Hepatocyte (in vitro differentiated cells): Measurements from ENCODE around the gene NGEF. TPM values are rescaled to one million over a fixed set of nuclear protein-coding genes. Genes with fewer than 3 reads are reported as not detected.
A peak's percentile ranks its signal among the peaks of the same experiment; 100 is the strongest.

Source experiments
- DNase-seq: peaks from one replicate; pipeline ENCODE4 v3.0.0-alpha.2; 2016; ENCODE audit warnings: low spot score
- H2AFZ ChIP-seq: fragments of 200-600 bp; sonication (generic); 2 replicates; pipeline ENCODE4 v1.6.0; 2016; ENCODE audit warnings: antibody characterized with exemption, mild to moderate bottlenecking
- H3K27ac ChIP-seq: fragments of 200-600 bp; sonication (generic); 2 replicates; pipeline ENCODE4 v1.5.1; 2016; ENCODE audit warnings: mild to moderate bottlenecking
- H3K27me3 ChIP-seq: fragments of 200-600 bp; sonication (generic); 2 replicates; pipeline ENCODE4 v1.6.1; 2016
- H3K36me3 ChIP-seq: fragments of 200-600 bp; sonication (generic); replicated peaks from 2 replicates; pipeline ENCODE4 v1.5.1; 2016; ENCODE audit warnings: low read depth; ENCODE audit not compliant: insufficient read depth
- H3K4me1 ChIP-seq: fragments of 200-600 bp; sonication (generic); 2 replicates; pipeline ENCODE4 v1.5.1; 2016; ENCODE audit warnings: mild to moderate bottlenecking, moderate library complexity; ENCODE audit not compliant: insufficient read depth
- H3K4me2 ChIP-seq: fragments of 200-600 bp; sonication (generic); 2 replicates; pipeline ENCODE4 v1.6.0; 2016
- H3K4me3 ChIP-seq: fragments of 200-600 bp; sonication (generic); 2 replicates; pipeline ENCODE4 v1.5.1; 2016; ENCODE audit warnings: mild to moderate bottlenecking
- H3K79me2 ChIP-seq: fragments of 200-600 bp; sonication (generic); 2 replicates; pipeline ENCODE4 v1.6.0; 2017; ENCODE audit warnings: mild to moderate bottlenecking
- H3K9me2 ChIP-seq: fragments of 200-600 bp; sonication (generic); replicated peaks from 2 replicates; pipeline ENCODE4 v1.6.0; 2017; ENCODE audit warnings: mild to moderate bottlenecking; ENCODE audit not compliant: insufficient read depth
- H3K9me3 ChIP-seq: fragments of 200-600 bp; sonication (generic); 2 replicates; pipeline ENCODE4 v1.5.1; 2016; ENCODE audit warnings: low read depth, mild to moderate bottlenecking
- H4K20me1 ChIP-seq: fragments of 200-600 bp; sonication (generic); 2 replicates; pipeline ENCODE4 v1.6.0; 2016; ENCODE audit warnings: mild to moderate bottlenecking; ENCODE audit not compliant: insufficient read depth, poor library complexity, severe bottlenecking
- CTCF ChIP-seq: fragments of 200-600 bp; sonication (generic); IDR thresholded peaks from 2 replicates; pipeline ENCODE4 v1.5.1; 2016; ENCODE audit warnings: antibody characterized with exemption, mild to moderate bottlenecking; ENCODE audit not compliant: poor library complexity
- EZH2 ChIP-seq: fragments of 200-600 bp; sonication (generic); IDR thresholded peaks from 2 replicates; pipeline ENCODE4 v1.6.1; 2016; ENCODE audit warnings: antibody characterized with exemption, mild to moderate bottlenecking, borderline replicate concordance
- EZH2phosphoT487 ChIP-seq: fragments of 200-600 bp; sonication (generic); IDR thresholded peaks from one replicate; pipeline ENCODE4 v1.6.1; 2018; ENCODE audit warnings: antibody characterized with exemption, mild to moderate bottlenecking, low read depth, moderate library complexity; ENCODE audit not compliant: unreplicated experiment, severe bottlenecking
- WGBS: methylation state at CpG from one replicate; pipeline ENCODE4 v1.1.6; 2016; ENCODE audit warnings: low lambda C conversion rate; ENCODE audit errors: missing lambda C conversion rate; 5-methylcytosine and 5-hydroxymethylcytosine counted together
- polyA plus RNA-seq: library from polyadenylated mRNA; unstranded; fragments of >200 nt; fragmentation: Nextera tagmentation; extraction: Ambion mirVana; gene quantifications from 2 replicates; pipeline ENCODE4 v1.2.1, GENCODE V29; 2016
- total RNA-seq: library from RNA; depleted of rRNA; stranded (reverse); fragments of >200 nt; gene quantifications from 2 replicates; pipeline ENCODE4 v1.2.3, GENCODE V29; 2014

Gene NGEF
- total and polyA plus RNA-seq, 2 experiments from 2014 or later = 2.2 to 3.2 TPM

- Histone ChIP-seq H3K79me2 (no peaks in the 10 kb centered on the region), H3K4me1 (no peaks in the 10 kb centered on the region), H3K4me3 (no peak overlapping the region), H3K9me3 (no peaks in the 10 kb centered on the region), H2AFZ (no peak overlapping the region), H3K27ac (no peak overlapping the region), H3K9me2 (no peaks in the 10 kb centered on the region), H4K20me1 (no peaks in the 10 kb centered on the region), H3K4me2 (no peak overlapping the region), H3K27me3 (no peaks in the 10 kb centered on the region), H3K36me3 (no peaks in the 10 kb centered on the region)
- no peak for DNase-seq
- no peak for TF ChIP-seq EZH2
- no peak for TF ChIP-seq CTCF
- TF ChIP-seq EZH2phosphoT487 = no peak
- 84% methylated on average over 4 of the region's 4 CpGs for WGBS
Observed at GRCh38 chr2:232866104-232866503, 147.0 kb downstream of the NGEF start.

- Histone ChIP-seq H3K27me3 (no peaks in the 10 kb centered on the region), H3K4me1 (no peaks in the 10 kb centered on the region), H3K36me3 (no peaks in the 10 kb centered on the region), H4K20me1 (no peaks in the 10 kb centered on the region), H3K27ac (no peak overlapping the region), H3K9me3 (no peaks in the 10 kb centered on the region), H3K79me2 (no peaks in the 10 kb centered on the region), H3K4me3 (no peak overlapping the region), H2AFZ (no peak overlapping the region), H3K4me2 (no peak overlapping the region), H3K9me2 (no peaks in the 10 kb centered on the region)
- TF ChIP-seq EZH2phosphoT487 = no peak
- no peak for TF ChIP-seq CTCF
- no peak for TF ChIP-seq EZH2
- 97% methylated on average over 1 of the region's 1 CpG for WGBS
- DNase-seq = no peak
Observed at GRCh38 chr2:232865165-232865564, 147.9 kb downstream of the NGEF start.

DNA sequence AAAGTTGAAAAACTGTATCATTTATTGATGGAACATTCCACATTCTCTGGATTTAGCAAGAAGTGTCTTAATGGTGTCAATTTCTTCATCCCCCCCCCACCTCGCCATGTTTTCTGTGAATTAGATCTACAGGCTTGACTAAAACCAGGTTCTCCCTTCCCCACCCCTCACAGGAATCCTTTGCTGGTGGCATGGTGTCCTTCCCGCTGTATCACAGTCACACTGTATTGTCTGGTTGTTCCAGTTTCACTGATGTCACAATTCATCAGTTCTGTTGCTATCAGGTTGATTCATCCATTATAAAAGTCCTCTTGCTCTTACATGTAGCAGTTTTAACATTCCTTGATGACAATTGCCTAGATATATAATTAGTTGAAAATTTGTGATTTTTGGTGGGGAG is 149.1 kb downstream of the NGEF start:
- Histone ChIP-seq H3K79me2 (no peaks in the 10 kb centered on the region), H3K4me3 (no peak overlapping the region), H4K20me1 (no peaks in the 10 kb centered on the region), H3K4me1 (no peaks in the 10 kb centered on the region), H3K9me3 (no peaks in the 10 kb centered on the region), H3K4me2 (no peak overlapping the region), H3K9me2 (no peaks in the 10 kb centered on the region), H3K27ac (no peak overlapping the region), H3K36me3 (no peaks in the 10 kb centered on the region), H2AFZ (no peak overlapping the region), H3K27me3 (no peaks in the 10 kb centered on the region)
- DNase-seq = no peak
- TF ChIP-seq EZH2 = no peak
- TF ChIP-seq CTCF = no peak
- TF ChIP-seq EZH2phosphoT487 = no peak
- 98% methylated on average over 2 of the region's 2 CpGs for WGBS

GRCh38 chr2:232861353-232861752 is 151.7 kb downstream of the NGEF start:
- Histone ChIP-seq H3K9me2 (no peaks in the 10 kb centered on the region), H2AFZ (no peak overlapping the region), H3K27me3 (no peaks in the 10 kb centered on the region), H3K4me3 (no peak overlapping the region), H4K20me1 (no peaks in the 10 kb centered on the region), H3K36me3 (no peaks in the 10 kb centered on the region), H3K4me1 (peaks cover 10% of the 10 kb centered on the region), H3K27ac (peak overlapping the region; percentile 81), H3K4me2 (no peak overlapping the region), H3K79me2 (no peaks in the 10 kb centered on the region), H3K9me3 (no peaks in the 10 kb centered on the region)
- 93% methylated on average over 5 of the region's 5 CpGs for WGBS
- TF ChIP-seq EZH2 = no peak
- no peak for TF ChIP-seq CTCF
- no peak for TF ChIP-seq EZH2phosphoT487
- DNase-seq = no peak
